Fibroblast of skin of right biceps (primary cell): ENCODE measurements around the gene TMEM117.

Experiments used
- DNase-seq: peaks from one replicate; pipeline ENCODE4 v3.0.0-alpha.2; 2013

Gene TMEM117

GRCh38 chr12:43835656-43836474, at the start of gene TMEM117:
Gene TMEM117, plus strand, starts transcription at chr12:43836081.
- DNase-seq, result peak; percentile 64

GRCh38 chr12:43786899-43787693, 48.8 kb upstream of the TMEM117 start:
- DNase-seq, result peak; percentile 18

GRCh38 chr12:43789941-43790340, 45.9 kb upstream of the TMEM117 start:
- DNase-seq, result peak; percentile 58

GRCh38 chr12:43795716-43796280, 40.1 kb upstream of the TMEM117 start:
- no peak for DNase-seq

- no peak for DNase-seq
These were observed 38.2 kb upstream of the TMEM117 start for GRCh38 chr12:43797561-43798217.

- no peak for DNase-seq
These were observed 30.6 kb upstream of the TMEM117 start for GRCh38 chr12:43805149-43805859.

GRCh38 chr12:43805860-43806736, 29.8 kb upstream of the TMEM117 start, which contains the start of gene TWF1:
Gene TWF1, minus strand, starts transcription at chr12:43806317. Its CDS starts 72 bp downstream, at chr12:43806245.
- DNase-seq, result peak; percentile 86

GRCh38 chr12:43806737-43807072, 29.2 kb upstream of the TMEM117 start:
- no peak for DNase-seq

GRCh38 chr12:43807386-43807785, 28.5 kb upstream of the TMEM117 start:
- DNase-seq, result no peak

GRCh38 chr12:43812057-43812456, 23.8 kb upstream of the TMEM117 start:
- DNase-seq, result no peak

GRCh38 chr12:43812926-43813325, 23.0 kb upstream of the TMEM117 start:
- no peak for DNase-seq

- DNase-seq, result no peak
These were observed 20.5 kb upstream of the TMEM117 start for GRCh38 chr12:43815416-43815815.

GRCh38 chr12:43816168-43816567, 19.7 kb upstream of the TMEM117 start:
- DNase-seq, result no peak

GRCh38 chr12:43824207-43824775, 11.6 kb upstream of the TMEM117 start:
- no peak for DNase-seq

- DNase-seq, result no peak
These were observed 9.2 kb upstream of the TMEM117 start for GRCh38 chr12:43826681-43827080.

- DNase-seq, result no peak
These were observed 8.8 kb upstream of the TMEM117 start for GRCh38 chr12:43827093-43827492.

GRCh38 chr12:43832463-43833168, 3.3 kb upstream of the TMEM117 start:
- DNase-seq, result no peak

- no peak for DNase-seq
These were observed 621 bp upstream of the TMEM117 start for GRCh38 chr12:43835264-43835655.

- DNase-seq, result peak; percentile 28
These were observed 651 bp downstream of the TMEM117 start for GRCh38 chr12:43836475-43836989.

GRCh38 chr12:43840338-43840737, 4.5 kb downstream of the TMEM117 start:
- no peak for DNase-seq
